Liver (tissue), 9 donors: ENCODE data around the gene SOX14. TPM values are rescaled to one million over a fixed set of nuclear protein-coding genes. Genes with fewer than 3 reads are reported as not detected.

Source experiments
- DNase-seq: peaks from one replicate; pipeline ENCODE4 v3.0.0-alpha.2; 2017; ENCODE audit warnings: low spot score
- H3K27ac ChIP-seq, 2 donors: one replicate each; pipeline ENCODE4 v1.7.0; 2013; ENCODE audit warnings: inconsistent platforms in 2 of 2, low read length in 2 of 2, control low read depth in 1 of 2, low read depth in 1 of 2, mild to moderate bottlenecking in 1 of 2
- H3K27me3 ChIP-seq, 4 donors: one replicate each; pipeline versions ENCODE4 v1.6.1 to v1.7.0; 2013; ENCODE audit warnings: low read length in 3 of 4, inconsistent platforms in 1 of 4, mild to moderate bottlenecking in 1 of 4, moderate library complexity in 1 of 4; ENCODE audit not compliant: control insufficient read depth in 4 of 4, insufficient read depth in 4 of 4
- H3K36me3 ChIP-seq, 4 donors: one replicate each; pipeline versions ENCODE4 v1.6.1 to v1.7.0; 2013; ENCODE audit warnings: low read length in 3 of 4, mild to moderate bottlenecking in 3 of 4, low read depth in 1 of 4, moderate library complexity in 1 of 4; ENCODE audit not compliant: control insufficient read depth in 4 of 4, insufficient read depth in 3 of 4
- H3K4me1 ChIP-seq, 4 donors: one replicate each; pipeline versions ENCODE4 v1.6.1 to v1.7.0; 2013; ENCODE audit warnings: low read length in 3 of 4, mild to moderate bottlenecking in 3 of 4, moderate library complexity in 1 of 4; ENCODE audit not compliant: control insufficient read depth in 4 of 4, insufficient read depth in 4 of 4
- H3K4me3 ChIP-seq, 3 donors: one replicate each; pipeline versions ENCODE4 v1.6.1 to v1.7.0; 2013; ENCODE audit warnings: low read length in 3 of 3, control low read depth in 1 of 3, low read depth in 1 of 3, mild to moderate bottlenecking in 1 of 3
- H3K9ac ChIP-seq, 2 donors: one replicate each; pipeline ENCODE4 v1.7.0; 2013; ENCODE audit warnings: low read length in 2 of 2, mild to moderate bottlenecking in 2 of 2, moderate library complexity in 2 of 2, control low read depth in 1 of 2, low read depth in 1 of 2
- H3K9me3 ChIP-seq, 4 donors: one replicate each; pipeline versions ENCODE4 v1.6.1 to v1.7.0; 2013; ENCODE audit warnings: low read length in 3 of 4; ENCODE audit not compliant: control insufficient read depth in 4 of 4
- ATF3 ChIP-seq: IDR thresholded peaks from 2 replicates; pipeline ENCODE4 v1.6.1; 2016; ENCODE audit warnings: antibody characterized with exemption
- CTCF ChIP-seq: fragments of 150-350 bp; IDR thresholded peaks from 2 replicates; pipeline ENCODE4 v1.5.1; 2017; ENCODE audit warnings: improper control_type of control experiment, low read depth, low read length; ENCODE audit not compliant: missing input control
- EGR1 ChIP-seq, 2 donors: IDR thresholded peaks; 2 replicates each; pipeline ENCODE4 v1.6.1; 2016 to 2018; ENCODE audit warnings: antibody characterized with exemption in 2 of 2, low read depth in 2 of 2
- FOXA1 ChIP-seq: IDR thresholded peaks from 2 replicates; pipeline ENCODE4 v1.6.1; 2016; ENCODE audit warnings: antibody characterized with exemption
- FOXA2 ChIP-seq: IDR thresholded peaks from 2 replicates; pipeline ENCODE4 v1.6.1; 2016; ENCODE audit warnings: antibody characterized with exemption
- GABPA ChIP-seq, 2 donors: IDR thresholded peaks in 1 of 2; conservative IDR thresholded peaks in 1 of 2; 2 replicates each; pipeline ENCODE4 v1.6.1; 2016; ENCODE audit warnings: antibody characterized with exemption in 2 of 2, mild to moderate bottlenecking in 1 of 2, moderate library complexity in 1 of 2
- HNF4A ChIP-seq, 2 donors: conservative IDR thresholded peaks; 2 replicates each; pipeline ENCODE4 v1.6.1; 2016; ENCODE audit warnings: antibody characterized with exemption in 2 of 2, mild to moderate bottlenecking in 2 of 2
- HNF4G ChIP-seq: IDR thresholded peaks from 2 replicates; pipeline ENCODE4 v1.6.1; 2016; ENCODE audit warnings: antibody characterized with exemption
- JUND ChIP-seq, 2 donors: IDR thresholded peaks; 2 replicates each; pipeline ENCODE4 v1.6.1; 2016; ENCODE audit warnings: antibody characterized with exemption in 2 of 2
- MAX ChIP-seq: IDR thresholded peaks from 2 replicates; pipeline ENCODE4 v1.6.1; 2016; ENCODE audit warnings: antibody characterized with exemption
- NR2F2 ChIP-seq: IDR thresholded peaks from 2 replicates; pipeline ENCODE4 v1.6.1; 2016; ENCODE audit warnings: antibody characterized with exemption
- REST ChIP-seq: IDR thresholded peaks from 2 replicates; pipeline ENCODE4 v1.6.1; 2016; ENCODE audit warnings: antibody characterized with exemption, mild to moderate bottlenecking
- SP1 ChIP-seq: IDR thresholded peaks from 2 replicates; pipeline ENCODE4 v1.6.1; 2018; ENCODE audit warnings: antibody characterized with exemption, mild to moderate bottlenecking
- TAF1 ChIP-seq: conservative IDR thresholded peaks from 2 replicates; pipeline ENCODE4 v1.6.1; 2016; ENCODE audit warnings: antibody characterized with exemption, mild to moderate bottlenecking
- YY1 ChIP-seq: IDR thresholded peaks from 2 replicates; pipeline ENCODE4 v1.6.1; 2016; ENCODE audit warnings: antibody characterized with exemption, mild to moderate bottlenecking
- ZBTB33 ChIP-seq: IDR thresholded peaks from 2 replicates; pipeline ENCODE4 v1.6.1; 2016; ENCODE audit warnings: antibody characterized with exemption
- WGBS: extraction: QIAGEN DNeasy Blood & Tissue Kit; methylation state at CpG from one replicate; pipeline ENCODE4 v1.1.7; 2013; 5-methylcytosine and 5-hydroxymethylcytosine counted together
- polyA plus RNA-seq, 2 donors: library from polyadenylated mRNA; stranded (reverse) in 1 of 2; unstranded in 1 of 2; fragments of 200-250 nt in 1 of 2; fragments of >200 nt in 1 of 2; fragmentation: Nextera tagmentation in 1 of 2; extraction: Ambion mirVana in 1 of 2; gene quantifications; one replicate each; pipeline versions ENCODE4 v1.2.1 to v1.2.3, GENCODE V29; 2013 to 2015
- total RNA-seq, 2 donors: library from RNA; depleted of rRNA; stranded (reverse); fragments of >200 nt; gene quantifications; one replicate each; pipeline ENCODE4 v1.2.3, GENCODE V29; 2014
- donor health status: healthy.
- donor health status: healthy.
- donor health status: healthy.
- donor health status: healthy.
- donor health status: healthy.

Gene SOX14
- total and polyA plus RNA-seq, 4 donors = not detected

GRCh38 chr3:137759505-137759904, 4.6 kb upstream of the SOX14 start:
- Histone ChIP-seq H3K4me3 (no peak overlapping the region), H3K27me3 (peaks cover 7 to 27% (median 16%) of the 10 kb centered on the region in 4 donors), H3K27ac (no peak overlapping the region), H3K9me3 (peaks cover 0 to 2% (median 0%) of the 10 kb centered on the region in 4 donors), H3K4me1 (peaks cover 9 to 20% (median 12%) of the 10 kb centered on the region in 4 donors), H3K36me3 (no peaks in the 10 kb centered on the region), H3K9ac (no peak overlapping the region)
- TF ChIP-seq GABPA (IDR thresholded peaks at IDR 0.05 in 1 of 2, conservative IDR thresholded peaks at IDR 0.05 in 1 of 2) (no peak), REST (no peak), CTCF (no peak), ZBTB33 (no peak), EGR1 (IDR thresholded peaks at IDR 0.05; ENCODE audit: low read depth in 2 of 2) (no peak), JUND (IDR thresholded peaks at IDR 0.05) (no peak), ATF3 (no peak), TAF1 (no peak), FOXA2 (no peak), FOXA1 (no peak), NR2F2 (no peak), SP1 (no peak), HNF4G (no peak), HNF4A (conservative IDR thresholded peaks at IDR 0.05) (no peak), YY1 (no peak), MAX (no peak)
- DNase-seq = no peak
- WGBS = 27% methylated on average over 8 of the region's 8 CpGs
